ENCODE results near the gene MBLAC2. TPM values are rescaled to one million over a fixed set of nuclear protein-coding genes. Genes with fewer than 3 reads are reported as not detected.

The MBLAC2 gene
- total RNA-seq (10 to 100 TPM in 5 of 7 donors, 1 to 10 TPM in 2; 4.7 to 13.1 (median 10.5) TPM), polyA plus RNA-seq (1 to 10 TPM; 6.2 to 8.4 TPM)
- long read RNA-seq, donor 1, full-length matches to known transcripts = 12 of 12 reads
- long read RNA-seq, donor 1, partial matches to known transcripts = 0 of 12 reads
- long read RNA-seq, donor 1, other reads (novel, unspliced or antisense) = 0 of 12 reads
- long read RNA-seq, donor 2, full-length matches to known transcripts = 6 of 17 reads
- long read RNA-seq, donor 2, partial matches to known transcripts = 11 of 17 reads
- long read RNA-seq, donor 2, other reads (novel, unspliced or antisense) = 0 of 17 reads
- long read RNA-seq, donor 3, full-length matches to known transcripts = 19 of 23 reads
- long read RNA-seq, donor 3, partial matches to known transcripts = 1 of 23 reads
- long read RNA-seq, donor 3, other reads (novel, unspliced or antisense) = 3 of 23 reads

DNA sequence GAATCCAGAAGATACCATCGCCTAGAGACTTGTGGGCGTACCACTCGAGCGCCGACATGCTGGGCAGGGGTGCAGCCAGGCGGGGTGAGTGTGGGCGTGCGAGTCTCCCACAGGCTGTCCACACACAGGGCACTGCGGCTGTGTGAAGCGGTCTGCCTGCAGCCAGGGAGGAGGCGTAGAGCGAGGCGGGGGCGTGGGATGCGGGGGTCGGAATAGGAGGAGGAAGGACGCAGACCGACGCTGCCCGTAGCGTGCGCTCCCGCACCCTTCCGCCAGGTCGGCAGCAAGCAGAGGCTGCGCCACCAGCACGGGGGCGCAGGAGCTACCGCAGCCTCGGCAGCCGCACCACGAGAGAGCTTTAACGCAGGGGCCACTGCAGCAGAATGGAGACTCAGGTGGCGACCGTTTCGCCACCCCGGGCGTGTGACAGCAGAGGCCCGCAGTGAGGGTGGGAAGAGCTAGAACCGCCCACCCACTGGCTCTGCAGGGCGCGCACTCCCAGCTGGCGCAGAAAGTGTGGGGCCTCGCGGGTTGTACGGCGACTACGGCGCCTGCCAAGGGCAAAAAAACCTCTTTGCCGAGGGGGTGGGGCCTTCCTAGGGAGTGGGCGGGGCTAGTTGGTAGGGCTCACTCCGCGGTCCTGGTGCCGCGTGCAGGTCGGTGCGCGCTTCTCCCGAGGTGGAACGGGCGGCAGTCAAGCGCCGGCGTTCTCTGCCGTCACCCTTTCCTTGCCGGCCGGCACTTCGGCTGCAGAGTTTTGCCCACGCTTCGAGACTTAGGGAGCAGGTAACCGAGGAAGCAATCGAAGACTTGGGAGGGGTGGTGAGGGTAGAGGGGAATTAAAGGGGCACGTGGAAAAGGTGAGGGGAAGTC is at the start of gene MBLAC2, which contains the start of gene POLR3G:
TSS of gene MBLAC2 (minus strand) at position 537 of the 873 bp plus-strand sequence. CDS start at position 58, 479 bp downstream.
TSS of gene POLR3G (plus strand) at position 630 of the 873 bp plus-strand sequence. CDS start 10,704 bp downstream, outside the sequence.
- H3K27ac ChIP-seq = peak within 1 kb of the TSS in 1 of 2 donors; percentile 73
- peak; percentile 31 for TF ChIP-seq POLR2A (IDR thresholded peaks at IDR 0.05)
- TF ChIP-seq EP300 (IDR thresholded peaks at IDR 0.05) = no peak
- TF ChIP-seq, protein P1, sequence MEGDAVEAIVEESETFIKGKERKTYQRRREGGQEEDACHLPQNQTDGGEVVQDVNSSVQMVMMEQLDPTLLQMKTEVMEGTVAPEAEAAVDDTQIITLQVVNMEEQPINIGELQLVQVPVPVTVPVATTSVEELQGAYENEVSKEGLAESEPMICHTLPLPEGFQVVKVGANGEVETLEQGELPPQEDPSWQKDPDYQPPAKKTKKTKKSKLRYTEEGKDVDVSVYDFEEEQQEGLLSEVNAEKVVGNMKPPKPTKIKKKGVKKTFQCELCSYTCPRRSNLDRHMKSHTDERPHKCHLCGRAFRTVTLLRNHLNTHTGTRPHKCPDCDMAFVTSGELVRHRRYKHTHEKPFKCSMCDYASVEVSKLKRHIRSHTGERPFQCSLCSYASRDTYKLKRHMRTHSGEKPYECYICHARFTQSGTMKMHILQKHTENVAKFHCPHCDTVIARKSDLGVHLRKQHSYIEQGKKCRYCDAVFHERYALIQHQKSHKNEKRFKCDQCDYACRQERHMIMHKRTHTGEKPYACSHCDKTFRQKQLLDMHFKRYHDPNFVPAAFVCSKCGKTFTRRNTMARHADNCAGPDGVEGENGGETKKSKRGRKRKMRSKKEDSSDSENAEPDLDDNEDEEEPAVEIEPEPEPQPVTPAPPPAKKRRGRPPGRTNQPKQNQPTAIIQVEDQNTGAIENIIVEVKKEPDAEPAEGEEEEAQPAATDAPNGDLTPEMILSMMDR (IDR thresholded peaks at IDR 0.05) = peak; percentile 48 to 64 (median 60)
- 0 to 1% (median 1%) methylated on average over 70 to 73 of the region's 73 CpGs for WGBS, 3 donors
- peaks cover 4% of the 10 kb centered on the region for H3K4me1 ChIP-seq (ENCODE audit: insufficient read depth)
- intact Hi-C loops (cut with DNase I) = loop anchor here in 1 of 4 donors (10.0 kb wide), 1 partner anchor 50 kb away; the partner anchor contains the start of gene LYSMD3
- H3K36me3 ChIP-seq = no peaks in the 10 kb centered on the region
- H3K9me3 ChIP-seq = no peaks in the 10 kb centered on the region
- peak within 1 kb of the TSS; percentile 55 for H3K4me3 ChIP-seq
- H3K27me3 ChIP-seq = no peaks in the 10 kb centered on the region
- DNase-seq = peak; percentile 92 to 95 (median 94)

DNA sequence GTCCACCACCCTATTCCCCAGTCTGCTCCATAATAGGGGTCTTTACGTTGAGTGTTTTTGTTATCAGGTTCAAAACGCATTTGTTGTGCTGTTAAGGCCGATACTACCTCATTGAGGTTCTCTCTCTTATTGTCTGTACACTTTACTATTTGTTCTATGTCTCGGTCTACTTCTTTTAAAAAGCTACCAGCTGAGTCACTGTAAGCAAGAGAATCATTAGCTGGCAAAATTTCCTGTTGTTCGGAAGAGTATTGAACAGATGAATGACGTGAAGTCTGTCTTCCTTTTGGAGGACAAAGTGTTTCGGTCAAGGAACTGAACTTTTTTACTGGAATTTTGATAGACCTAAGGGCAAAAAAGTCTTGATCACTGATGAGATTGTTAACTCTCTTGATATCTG is 44.5 kb upstream of the MBLAC2 start:
- no peaks in the 10 kb centered on the region for H3K4me1 ChIP-seq (ENCODE audit: insufficient read depth)
- no peak overlapping the region for H3K4me3 ChIP-seq
- no peak for DNase-seq
- intact Hi-C loops (cut with DNase I) = no loop called here
- no peaks in the 10 kb centered on the region for H3K27me3 ChIP-seq
- no peaks in the 10 kb centered on the region for H3K9me3 ChIP-seq
- no peak overlapping the region for H3K27ac ChIP-seq
- 90 to 92% (median 91%) methylated on average over 7 of the region's 7 CpGs for WGBS, 3 donors
- no peaks in the 10 kb centered on the region for H3K36me3 ChIP-seq
- TF ChIP-seq EP300 (IDR thresholded peaks at IDR 0.05) (no peak), POLR2A (IDR thresholded peaks at IDR 0.05) (no peak)

DNA sequence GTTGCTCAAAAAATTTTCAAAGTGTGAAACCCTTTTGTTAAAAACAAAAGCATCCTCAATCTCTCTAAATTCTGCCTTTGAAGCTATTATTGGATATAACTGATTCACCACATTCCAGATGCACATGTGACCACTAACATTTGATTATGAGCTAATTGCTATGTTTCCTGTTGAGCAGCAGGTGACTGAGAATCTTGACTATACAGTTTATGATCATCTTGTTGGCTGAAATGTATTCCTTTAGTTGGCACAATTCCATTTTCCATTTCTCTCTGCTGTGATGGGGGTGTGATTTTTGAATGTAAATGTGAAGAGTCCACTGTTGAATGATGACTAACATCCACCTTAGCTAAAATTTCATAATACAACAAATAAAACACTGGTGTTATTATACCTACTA is 44.1 kb upstream of the MBLAC2 start:
- Histone ChIP-seq H3K9me3 (no peaks in the 10 kb centered on the region), H3K27me3 (no peaks in the 10 kb centered on the region), H3K27ac (no peak overlapping the region), H3K36me3 (no peaks in the 10 kb centered on the region), H3K4me1 (ENCODE audit: insufficient read depth) (no peaks in the 10 kb centered on the region), H3K4me3 (no peak overlapping the region)
- intact Hi-C loops (cut with DNase I) = no loop called here
- DNase-seq = no peak
- TF ChIP-seq, protein P1 (IDR thresholded peaks at IDR 0.05) = no peak
- TF ChIP-seq POLR2A (IDR thresholded peaks at IDR 0.05) (no peak), EP300 (IDR thresholded peaks at IDR 0.05) (no peak)

DNA sequence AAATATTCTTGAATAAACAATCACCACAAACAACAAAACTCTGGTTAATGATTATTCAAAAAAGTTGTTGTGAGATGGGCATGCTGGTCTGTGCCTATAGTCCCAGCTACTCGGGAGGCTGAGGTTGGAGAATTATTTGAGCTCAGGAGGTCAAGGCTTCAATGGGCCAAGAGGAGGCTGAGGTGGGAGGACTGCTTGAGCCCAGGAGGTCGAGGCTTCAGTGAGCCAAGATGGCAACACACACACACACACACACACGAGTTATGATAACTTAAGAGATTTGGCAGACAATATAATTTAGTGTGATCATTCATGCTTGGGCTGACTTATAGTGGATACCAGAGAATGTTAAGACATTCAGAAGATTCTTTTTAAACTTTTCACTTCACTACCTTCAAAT is 39.9 kb upstream of the MBLAC2 start:
- intact Hi-C loops (cut with DNase I) = no loop called here

More for the DNA sequence above, 39.9 kb upstream of the MBLAC2 start:
- 66 to 73% (median 68%) methylated on average over 3 of the region's 3 CpGs for WGBS, 3 donors
- Histone ChIP-seq H3K27ac (no peak overlapping the region), H3K36me3 (no peaks in the 10 kb centered on the region), H3K27me3 (no peaks in the 10 kb centered on the region), H3K4me3 (no peak overlapping the region), H3K4me1 (ENCODE audit: insufficient read depth) (no peaks in the 10 kb centered on the region), H3K9me3 (no peaks in the 10 kb centered on the region)
- no peak for DNase-seq
- TF ChIP-seq EP300 (IDR thresholded peaks at IDR 0.05) (no peak), POLR2A (IDR thresholded peaks at IDR 0.05) (no peak)
- TF ChIP-seq, protein P1 (IDR thresholded peaks at IDR 0.05) = no peak

Measured in ovary (tissue), 10 donors.